AG04449 (cell line): Measurements from ENCODE around the gene ADIPOR1.
"Not testable (repeated sequence)": the region's sequence is repeated elsewhere in the genome, so short reads cannot be mapped to it uniquely, and the experiment has no call there.

Source experiments
- CTCF ChIA-PET: fragments of 350-600 bp; formaldehyde crosslinking; extraction: SDS; loops from one replicate; lab custom pipeline; 2021; ENCODE audit warnings: antibody characterized with exemption; lab: Yijun Ruan, JAX
- POLR2A ChIA-PET: fragments of 400-600, 350-600 bp; formaldehyde crosslinking; extraction: SDS; loops from one replicate; lab custom pipeline; 2020; ENCODE audit warnings: antibody characterized with exemption, inconsistent platforms; lab: Yijun Ruan, JAX
- DNase-seq: peaks from one replicate; pipeline ENCODE4 v3.0.0-alpha.2; 2010; ENCODE audit warnings: low read depth, low spot score
- H3K4me3 ChIP-seq: 2 replicates; pipeline ENCODE4 v1.5.1; 2011; ENCODE audit warnings: low read depth, mild to moderate bottlenecking, control low read depth, low read length
- TF ChIP-seq, protein P1 (sequence below): IDR thresholded peaks from one replicate; pipeline ENCODE4 v1.5.1; 2011; ENCODE audit warnings: mild to moderate bottlenecking, moderate library complexity, low read length, control low read depth, inconsistent platforms; ENCODE audit not compliant: insufficient read depth; ENCODE audit errors: missing control alignments

ADIPOR1 gene

DNA sequence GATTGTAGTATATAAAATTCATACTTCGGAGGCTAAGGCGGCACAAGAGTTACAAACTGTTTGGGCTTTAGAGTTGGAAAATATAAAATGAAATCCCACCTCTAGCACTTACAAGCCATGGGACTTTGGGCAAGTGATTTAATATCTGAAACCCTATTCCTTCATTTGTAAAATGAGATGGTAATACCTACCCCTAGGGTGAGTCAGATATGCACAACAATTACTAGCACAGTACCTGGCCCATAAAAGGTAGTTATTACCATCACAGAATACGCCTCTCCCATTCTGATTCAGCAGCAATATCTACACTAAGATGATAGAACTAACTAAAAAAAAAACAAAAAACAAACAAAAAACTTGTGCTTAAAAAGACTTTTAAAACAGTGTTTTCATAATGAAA is 34.6 kb downstream of the ADIPOR1 start:
- no peak for DNase-seq
- ChIA-PET CTCF (interaction anchor here (1.6 kb wide), 1 partner anchor 76 kb away, joined by 4 read pairs; no protein-coding TSS in a partner anchor), POLR2A (no interaction called here)
- TF ChIP-seq, protein P1, sequence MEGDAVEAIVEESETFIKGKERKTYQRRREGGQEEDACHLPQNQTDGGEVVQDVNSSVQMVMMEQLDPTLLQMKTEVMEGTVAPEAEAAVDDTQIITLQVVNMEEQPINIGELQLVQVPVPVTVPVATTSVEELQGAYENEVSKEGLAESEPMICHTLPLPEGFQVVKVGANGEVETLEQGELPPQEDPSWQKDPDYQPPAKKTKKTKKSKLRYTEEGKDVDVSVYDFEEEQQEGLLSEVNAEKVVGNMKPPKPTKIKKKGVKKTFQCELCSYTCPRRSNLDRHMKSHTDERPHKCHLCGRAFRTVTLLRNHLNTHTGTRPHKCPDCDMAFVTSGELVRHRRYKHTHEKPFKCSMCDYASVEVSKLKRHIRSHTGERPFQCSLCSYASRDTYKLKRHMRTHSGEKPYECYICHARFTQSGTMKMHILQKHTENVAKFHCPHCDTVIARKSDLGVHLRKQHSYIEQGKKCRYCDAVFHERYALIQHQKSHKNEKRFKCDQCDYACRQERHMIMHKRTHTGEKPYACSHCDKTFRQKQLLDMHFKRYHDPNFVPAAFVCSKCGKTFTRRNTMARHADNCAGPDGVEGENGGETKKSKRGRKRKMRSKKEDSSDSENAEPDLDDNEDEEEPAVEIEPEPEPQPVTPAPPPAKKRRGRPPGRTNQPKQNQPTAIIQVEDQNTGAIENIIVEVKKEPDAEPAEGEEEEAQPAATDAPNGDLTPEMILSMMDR: no peak
- H3K4me3 ChIP-seq: no peak overlapping the region

DNA sequence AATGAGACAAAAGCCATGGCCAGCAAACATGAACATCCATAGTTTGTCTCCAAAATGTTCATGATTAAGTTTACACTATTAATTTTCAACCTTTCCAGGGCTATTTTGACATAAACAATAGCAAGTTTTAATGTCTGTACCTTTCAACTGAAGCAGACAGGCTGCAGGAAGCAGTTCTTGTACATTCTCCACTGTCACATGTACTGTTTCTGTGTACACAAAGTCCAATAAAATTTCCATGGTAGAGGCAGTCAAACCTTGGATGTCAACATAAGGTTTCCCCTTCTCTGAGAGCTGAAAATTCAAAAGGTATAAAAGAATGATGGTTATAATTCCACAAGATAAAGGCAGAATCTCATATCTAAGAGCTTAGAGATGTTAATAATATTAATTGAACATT is 38.5 kb downstream of the ADIPOR1 start:
- H3K4me3 ChIP-seq: no peak overlapping the region
- CTCF ChIA-PET: interaction anchor here (0.9 kb wide), 1 partner anchor 80 kb away, joined by 3 read pairs; no protein-coding TSS in a partner anchor
- POLR2A ChIA-PET: no interaction called here
- no peak for DNase-seq
- TF ChIP-seq, protein P1: no peak

DNA sequence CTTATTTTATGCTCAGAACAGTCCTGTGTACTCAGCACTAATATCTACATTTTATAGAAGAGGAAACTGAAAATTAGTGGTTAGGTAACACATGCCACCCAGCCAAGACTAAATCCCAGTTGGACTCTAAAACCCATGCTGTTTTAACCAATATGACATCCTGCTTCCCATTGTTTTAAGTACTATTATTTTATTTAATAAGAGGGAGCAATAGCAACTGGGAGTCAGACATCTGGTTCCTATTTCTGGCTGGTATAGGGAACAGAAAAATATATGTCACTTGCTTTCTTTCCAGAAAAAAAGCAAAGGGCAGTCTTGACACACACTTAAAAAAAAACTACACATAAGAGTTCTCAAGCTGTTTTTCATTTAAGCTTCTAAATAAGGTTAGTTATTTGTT is 43.0 kb downstream of the ADIPOR1 start:
- POLR2A ChIA-PET: no interaction called here

DNA sequence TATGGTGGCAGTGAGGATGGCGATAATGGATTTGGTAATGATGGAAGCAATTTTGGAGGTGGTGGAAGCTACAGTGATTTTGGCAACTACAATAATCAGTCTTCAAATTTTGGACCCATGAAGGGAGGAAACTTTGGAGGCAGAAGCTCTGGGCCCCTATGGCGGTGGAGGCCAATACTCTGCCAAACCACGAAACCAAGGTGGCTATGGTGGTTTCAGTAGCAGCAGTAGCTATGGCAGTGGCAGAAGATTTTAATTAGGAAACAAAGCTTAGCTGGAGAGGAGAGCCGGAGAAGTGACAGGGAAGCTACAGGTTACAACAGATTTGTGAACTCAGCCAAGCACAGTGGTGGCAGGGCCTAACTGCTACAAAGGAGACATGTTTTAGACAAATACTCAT is 45.6 kb downstream of the ADIPOR1 start:
- H3K4me3 ChIP-seq, CTCF ChIA-PET, DNase-seq, POLR2A ChIA-PET: not testable (repeated sequence)

More for the DNA sequence above, 43.0 kb downstream of the ADIPOR1 start:
- no peak overlapping the region for H3K4me3 ChIP-seq
- CTCF ChIA-PET: interaction anchor here (1.3 kb wide), 1 partner anchor 12 kb away, joined by 4 read pairs; the partner anchor contains the start of gene KLHL12
- DNase-seq: no peak
- TF ChIP-seq, protein P1: no peak

DNA sequence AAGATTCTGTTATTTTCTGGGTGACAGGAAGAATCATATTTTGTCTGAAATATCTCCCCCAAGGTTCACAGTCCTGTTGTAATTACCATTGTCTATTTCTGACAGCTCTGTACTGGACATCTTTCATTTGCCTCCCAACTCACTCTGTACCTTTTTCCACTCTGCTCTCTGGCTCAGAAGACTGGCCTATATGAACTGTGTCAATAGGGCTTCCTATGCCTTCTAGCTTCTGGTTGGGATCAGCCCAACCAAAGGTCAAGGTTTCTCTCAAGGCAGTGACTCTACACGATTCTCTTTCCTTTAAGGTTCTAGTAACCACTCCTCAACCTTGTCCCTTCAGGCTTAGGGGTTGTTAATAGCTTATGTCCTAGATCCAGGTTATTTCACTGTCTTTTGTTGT is 48.6 kb downstream of the ADIPOR1 start:
- ChIA-PET CTCF (interaction anchor here (1.6 kb wide), 1 partner anchor 90 kb away, joined by 3 read pairs; no protein-coding TSS in a partner anchor), POLR2A (no interaction called here)
- DNase-seq: no peak
- H3K4me3 ChIP-seq: no peak overlapping the region
- TF ChIP-seq, protein P1: no peak

DNA sequence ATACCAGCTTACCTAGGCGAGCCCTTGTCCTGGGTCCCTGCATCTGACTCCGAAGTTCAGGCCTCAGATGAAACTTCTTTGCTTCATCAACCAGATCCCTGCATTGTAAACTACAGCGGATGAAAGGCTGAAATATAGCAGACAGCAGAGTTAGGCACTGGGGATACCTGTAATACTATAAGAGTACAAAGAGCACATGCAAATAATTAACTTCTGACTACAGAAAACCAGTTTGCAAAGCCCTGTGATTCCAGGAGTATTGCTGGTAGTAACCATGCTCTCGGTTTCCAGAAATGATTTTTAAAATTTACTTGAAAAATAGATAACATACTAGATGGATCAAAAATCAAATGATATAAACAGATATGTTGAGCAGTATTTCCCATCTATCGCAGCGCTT is 49.1 kb downstream of the ADIPOR1 start:
- POLR2A ChIA-PET: no interaction called here
- CTCF ChIA-PET: interaction anchor here (1.6 kb wide), 1 partner anchor 90 kb away, joined by 3 read pairs; no protein-coding TSS in a partner anchor
- DNase-seq: no peak
- H3K4me3 ChIP-seq: no peak overlapping the region
- TF ChIP-seq, protein P1: no peak

DNA sequence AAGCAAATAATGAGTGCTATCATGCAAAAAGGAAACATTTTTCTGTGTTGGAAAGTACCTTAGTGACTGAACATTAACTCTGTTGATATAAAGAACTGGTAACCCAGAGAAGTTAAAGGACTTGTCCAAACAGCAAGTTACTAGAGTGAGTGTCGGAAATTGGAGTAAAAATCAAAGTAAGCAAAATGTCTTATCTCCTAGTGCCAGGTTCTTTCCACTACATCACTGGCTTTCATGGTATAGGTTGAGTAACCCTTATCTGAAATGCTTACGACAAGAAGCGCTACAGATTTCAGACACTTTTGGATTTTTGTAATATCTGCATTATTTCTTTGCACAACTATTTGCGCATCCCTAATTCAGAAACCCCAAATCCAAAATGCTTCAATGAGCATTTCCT is 52.8 kb downstream of the ADIPOR1 start:
- TF ChIP-seq, protein P1: no peak
- ChIA-PET POLR2A (no interaction called here), CTCF (interaction anchor here (1.6 kb wide), 1 partner anchor 16 kb away, joined by 3 read pairs; no protein-coding TSS in a partner anchor)
- H3K4me3 ChIP-seq: no peak overlapping the region
- DNase-seq: no peak

DNA sequence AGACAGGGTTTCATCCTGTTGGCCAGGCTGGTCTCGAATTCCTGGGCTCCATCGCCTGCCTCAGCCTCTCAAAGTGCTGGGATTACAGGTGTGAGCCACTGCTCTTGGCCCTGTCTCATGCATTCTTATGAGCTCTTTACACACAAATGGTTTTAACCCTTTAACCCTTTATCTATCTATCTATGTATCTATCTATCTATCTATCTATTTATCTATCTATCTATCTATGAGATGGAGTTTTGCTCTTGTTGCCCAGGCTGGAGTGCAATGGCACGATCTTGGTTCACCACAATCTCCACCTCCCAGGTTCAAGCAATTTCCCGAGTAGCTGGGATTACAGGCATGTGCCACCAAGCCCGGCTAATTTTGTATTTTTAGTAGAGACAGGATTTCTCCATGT is 54.3 kb downstream of the ADIPOR1 start:
- POLR2A ChIA-PET, DNase-seq, H3K4me3 ChIP-seq: not testable (repeated sequence)
- CTCF ChIA-PET: interaction anchor here (1.0 kb wide), 1 partner anchor 10 kb away, joined by 3 read pairs; no protein-coding TSS in a partner anchor
